B cell (primary cell): Measurements from ENCODE around the gene CEP350.

Experiments
- EZH2 ChIP-seq: IDR thresholded peaks from 2 replicates; pipeline ENCODE4 v1.6.1; 2012; ENCODE audit warnings: borderline replicate concordance, low read depth, mild to moderate bottlenecking, moderate library complexity, low read length; ENCODE audit not compliant: insufficient read depth, poor library complexity, severe bottlenecking
- TF ChIP-seq, protein P1 (sequence below): fragments of 200-600 bp; IDR thresholded peaks from one replicate; pipeline ENCODE4 v1.8.0; 2022; ENCODE audit warnings: antibody characterized with exemption, mild to moderate bottlenecking

- TF ChIP-seq, protein P1, sequence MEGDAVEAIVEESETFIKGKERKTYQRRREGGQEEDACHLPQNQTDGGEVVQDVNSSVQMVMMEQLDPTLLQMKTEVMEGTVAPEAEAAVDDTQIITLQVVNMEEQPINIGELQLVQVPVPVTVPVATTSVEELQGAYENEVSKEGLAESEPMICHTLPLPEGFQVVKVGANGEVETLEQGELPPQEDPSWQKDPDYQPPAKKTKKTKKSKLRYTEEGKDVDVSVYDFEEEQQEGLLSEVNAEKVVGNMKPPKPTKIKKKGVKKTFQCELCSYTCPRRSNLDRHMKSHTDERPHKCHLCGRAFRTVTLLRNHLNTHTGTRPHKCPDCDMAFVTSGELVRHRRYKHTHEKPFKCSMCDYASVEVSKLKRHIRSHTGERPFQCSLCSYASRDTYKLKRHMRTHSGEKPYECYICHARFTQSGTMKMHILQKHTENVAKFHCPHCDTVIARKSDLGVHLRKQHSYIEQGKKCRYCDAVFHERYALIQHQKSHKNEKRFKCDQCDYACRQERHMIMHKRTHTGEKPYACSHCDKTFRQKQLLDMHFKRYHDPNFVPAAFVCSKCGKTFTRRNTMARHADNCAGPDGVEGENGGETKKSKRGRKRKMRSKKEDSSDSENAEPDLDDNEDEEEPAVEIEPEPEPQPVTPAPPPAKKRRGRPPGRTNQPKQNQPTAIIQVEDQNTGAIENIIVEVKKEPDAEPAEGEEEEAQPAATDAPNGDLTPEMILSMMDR: no peak
- no peak for TF ChIP-seq EZH2
Measured at GRCh38 chr1:179939941-179940340, 14.7 kb upstream of the CEP350 start.
